HepG2 (cell line): ENCODE results near the gene PRKCE. TPM values are rescaled to one million over a fixed set of nuclear protein-coding genes. Genes with fewer than 3 reads are reported as not detected.

Experiments
- ATAC-seq: fragments of 200-7000 bp; cut with Tn5 transposase; 3 replicates; pipeline ENCODE4 v1.9.1; 2020; ENCODE audit warnings: mild to moderate bottlenecking, moderate library complexity
- BruUV-seq: library from RNA; stranded (reverse); fragments of 400-500 nt; replicated peaks from 2 replicates; lab custom pipeline; 2021; lab: Mats Ljungman, UMichigan
- CTCF ChIA-PET: fragments of 300-600 bp; formaldehyde crosslinking; extraction: SDS; loops from one replicate; lab custom pipeline; 2021; ENCODE audit warnings: low total read pairs, inconsistent platforms, low intra/inter-chr PET ratio; lab: Yijun Ruan, JAX
- POLR2A ChIA-PET: fragments of 350-600 bp; sonication (Branson Sonifier 250); formaldehyde crosslinking; loops from one replicate; lab custom pipeline; 2020; ENCODE audit warnings: antibody characterized with exemption, inconsistent platforms; lab: Yijun Ruan, JAX
- DNase-seq: peaks from one replicate; pipeline ENCODE4 v3.0.0-alpha.2; 2015; ENCODE audit warnings: low spot score
- FAIRE-seq: peaks from 3 replicates; lab custom pipeline; 2011; peaks lifted over from hg19 to GRCh38; lab: Jason Lieb, UNC
- H2AFZ ChIP-seq: one replicate; pipeline ENCODE4 v1.6.1; 2011; ENCODE audit warnings: low read length, inconsistent platforms
- H3K27ac ChIP-seq: fragments of 300-600 bp; 3 replicates; pipeline ENCODE4 v1.8.0; 2011; ENCODE audit warnings: mixed run types, mild to moderate bottlenecking, mixed read lengths, low read length, inconsistent platforms; ENCODE audit not compliant: insufficient read depth; ENCODE audit errors: extremely low read length
- H3K27me3 ChIP-seq, 2 experiments: fragments of 200-600 bp in 1 of 2; 2 replicates in 1 of 2; 3 replicates in 1 of 2; pipeline versions ENCODE4 v1.6.0 to v1.8.0; 2011; ENCODE audit warnings: low read length in 2 of 2, mild to moderate bottlenecking in 2 of 2, moderate library complexity in 2 of 2, inconsistent platforms in 1 of 2; ENCODE audit not compliant: insufficient read depth in 2 of 2, control insufficient read depth in 1 of 2
- H3K36me3 ChIP-seq, 2 experiments: fragments of 200-600 bp in 1 of 2; replicated peaks in 1 of 2; 2 replicates in 1 of 2; 3 replicates in 1 of 2; pipeline versions ENCODE4 v1.5.1 to v1.8.0; 2011; ENCODE audit warnings: low read length in 2 of 2, inconsistent platforms in 1 of 2; ENCODE audit not compliant: insufficient read depth in 2 of 2, control insufficient read depth in 1 of 2
- H3K4me1 ChIP-seq: 2 replicates; pipeline ENCODE4 v1.5.1; 2012; ENCODE audit warnings: low read length, inconsistent platforms; ENCODE audit not compliant: insufficient read depth
- H3K4me2 ChIP-seq: 2 replicates; pipeline ENCODE4 v1.6.0; 2011; ENCODE audit warnings: low read depth, low read length, inconsistent platforms
- H3K4me3 ChIP-seq, 3 experiments: fragments of 200-600 bp in 1 of 3; sonication (generic), shearing (Covaris generic) in 1 of 3; replicated peaks in 1 of 3; 2 replicates each; pipeline ENCODE4 v1.5.1; 2011 to 2016; ENCODE audit warnings: low read length in 3 of 3, inconsistent platforms in 2 of 3, low read depth in 2 of 3, mild to moderate bottlenecking in 2 of 3, control low read depth in 1 of 3, mixed read lengths in 1 of 3; ENCODE audit not compliant: insufficient read depth in 1 of 3
- H3K79me2 ChIP-seq: one replicate; pipeline ENCODE4 v1.6.1; 2011; ENCODE audit warnings: low read length, inconsistent platforms; ENCODE audit not compliant: insufficient read depth
- H3K9ac ChIP-seq: 2 replicates; pipeline ENCODE4 v1.6.0; 2011; ENCODE audit warnings: mild to moderate bottlenecking, low read depth, low read length, inconsistent platforms; ENCODE audit not compliant: insufficient read depth
- H3K9me3 ChIP-seq: 2 replicates; pipeline ENCODE4 v1.5.1; 2012; ENCODE audit warnings: mild to moderate bottlenecking, low read length
- H4K20me1 ChIP-seq: 2 replicates; pipeline ENCODE4 v1.6.0; 2011; ENCODE audit warnings: inconsistent platforms, mild to moderate bottlenecking, low read length, moderate library complexity; ENCODE audit not compliant: insufficient read depth
- CENPT ChIP-seq: sonication (generic); formaldehyde crosslinking; IDR thresholded peaks from 2 replicates; pipeline ENCODE4 v1.8.0; 2022; ENCODE audit warnings: low read depth, mild to moderate bottlenecking, moderate library complexity, missing genetic modification reagents
- HNRNPK ChIP-seq: fragments of 200-400 bp; formaldehyde crosslinking; IDR thresholded peaks from 2 replicates; pipeline ENCODE4 v1.6.1; 2018; ENCODE audit warnings: low read length, low read depth, moderate library complexity, mild to moderate bottlenecking; ENCODE audit not compliant: poor library complexity, severe bottlenecking
- RFX5 ChIP-seq: IDR thresholded peaks from 2 replicates; pipeline ENCODE4 v1.6.1; 2011; ENCODE audit warnings: low read depth, low read length, improper control_type of control experiment
- SNAI1 ChIP-seq: sonication (generic); formaldehyde crosslinking; IDR thresholded peaks from 2 replicates; pipeline ENCODE4 v1.5.0; 2020; ENCODE audit warnings: mild to moderate bottlenecking, missing genetic modification reagents, borderline replicate concordance
- TAF15 ChIP-seq: fragments of 200-400 bp; formaldehyde crosslinking; IDR thresholded peaks from one replicate; pipeline ENCODE4 v1.6.1; 2018; ENCODE audit warnings: mild to moderate bottlenecking, low read depth, low read length; ENCODE audit not compliant: poor library complexity, severe bottlenecking
- YEATS4 ChIP-seq: sonication (generic); formaldehyde crosslinking; IDR thresholded peaks from 2 replicates; pipeline ENCODE4 v1.4.0; 2020; ENCODE audit warnings: missing genetic modification reagents, borderline replicate concordance
- ZNF256 ChIP-seq: sonication (generic); formaldehyde crosslinking; conservative IDR thresholded peaks from 2 replicates; pipeline ENCODE4 v1.4.0; 2020; ENCODE audit warnings: missing genetic modification reagents
- ZNF441 ChIP-seq: sonication (generic); formaldehyde crosslinking; IDR thresholded peaks from 2 replicates; pipeline ENCODE4 v1.7.0; 2021; ENCODE audit warnings: missing genetic modification reagents, borderline replicate concordance
- WGBS: methylation state at CpG from one replicate; pipeline ENCODE4 v1.1.6; 2017; ENCODE audit warnings: low lambda C conversion rate; 5-methylcytosine and 5-hydroxymethylcytosine counted together
- in situ Hi-C: cut with HindIII; loops from 2 replicates; pipeline ENCODE4 v1.10.0; 2017; ENCODE audit warnings: low pct_unique_long_range_greater_than_20kb; ENCODE audit not compliant: extremely low pct_ligation_motif_present
- intact Hi-C: fragments of 100-400 bp; cut with micrococcal nuclease; formaldehyde crosslinking; loops from one replicate; pipeline ENCODE4 v1.10.0; 2022; ENCODE audit not compliant: unreplicated experiment
- polyA plus RNA-seq, 8 experiments: library from polyadenylated mRNA; depleted of rRNA in 3 of 8; stranded (reverse) in 7 of 8; unstranded in 1 of 8; fragments of >200 nt; fragmentation: Illumina TruSeq in 4 of 8; extraction: Trizol in 4 of 8; gene quantifications; 2 replicates each; pipeline versions ENCODE4 v1.2.1 to v1.2.3, GENCODE V29; 2011 to 2016; ENCODE audit warnings: low read depth in 4 of 8, missing spikeins in 1 of 8, mixed read lengths in 1 of 8; ENCODE audit not compliant: insufficient read depth in 1 of 8
- total RNA-seq, 5 experiments: library from RNA; depleted of rRNA; stranded (reverse); fragments of >200 nt; fragmentation: Illumina TruSeq; extraction: Trizol; gene quantifications; 2 replicates each; pipeline ENCODE4 v1.2.3, GENCODE V29; 2016; ENCODE audit warnings: low read depth in 1 of 5
- TF ChIP-seq, protein P1 (sequence below): sonication (generic); formaldehyde crosslinking; IDR thresholded peaks from 2 replicates; pipeline ENCODE4 v1.4.0; 2020; ENCODE audit warnings: missing genetic modification reagents
- TF ChIP-seq, protein P2 (sequence below): sonication (generic); formaldehyde crosslinking; IDR thresholded peaks from 2 replicates; pipeline ENCODE4 v1.8.1; 2023; ENCODE audit warnings: missing genetic modification reagents, mild to moderate bottlenecking, borderline replicate concordance
- TF ChIP-seq, protein P3 (sequence below): sonication (generic); formaldehyde crosslinking; IDR thresholded peaks from 2 replicates; pipeline ENCODE4 v1.5.1; 2020; ENCODE audit warnings: missing genetic modification reagents, mild to moderate bottlenecking, borderline replicate concordance

Gene PRKCE
- total and polyA plus RNA-seq, 2 of the 13 experiments (the other 11 are each of a cell fraction or from before 2014, with no cell fraction given) = 1.0 to 3.9 TPM

DNA sequence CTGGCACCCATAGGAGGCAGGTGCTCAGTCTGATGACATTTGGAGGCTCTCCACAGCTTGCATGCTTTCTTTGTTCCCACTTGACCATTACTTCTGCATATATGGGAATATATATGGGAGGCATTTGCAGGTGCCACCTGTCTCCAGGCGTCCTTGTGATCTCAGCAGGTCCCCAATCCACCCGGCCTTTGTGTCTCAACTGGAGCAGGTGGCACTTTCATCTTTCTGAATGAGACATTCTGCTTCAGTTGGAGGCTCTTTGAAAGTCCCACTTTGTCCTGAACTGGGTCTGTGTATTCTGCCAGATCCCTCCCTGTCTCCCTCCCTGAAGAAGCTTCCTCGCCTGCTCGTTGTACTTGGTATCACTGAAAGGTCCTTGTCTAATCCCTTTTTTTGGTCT lies 327.6 kb downstream of the PRKCE start:
- FAIRE-seq = no peak
- in situ Hi-C loops = no loop called here

More for the DNA sequence above, 327.6 kb downstream of the PRKCE start:
- DNase-seq (no peak), ATAC-seq (no peak)
- H3K4me1 ChIP-seq = no peaks in the 10 kb centered on the region
- no peak overlapping the region for H3K9ac ChIP-seq
- BruUV-seq = no TSS peak
- H3K4me2 ChIP-seq = no peak overlapping the region
- intact Hi-C loops = no loop called here
- no peaks in the 10 kb centered on the region for H3K27me3 ChIP-seq
- no peaks in the 10 kb centered on the region for H4K20me1 ChIP-seq
- H3K9me3 ChIP-seq = no peaks in the 10 kb centered on the region
- H2AFZ ChIP-seq = no peak overlapping the region
- H3K36me3 ChIP-seq = no peaks in the 10 kb centered on the region
- CTCF ChIA-PET = no interaction called here
- no peak overlapping the region for H3K27ac ChIP-seq
- WGBS = 83% methylated on average over 4 of the region's 4 CpGs
- POLR2A ChIA-PET = no interaction called here
- no peaks in the 10 kb centered on the region for H3K79me2 ChIP-seq
- TF ChIP-seq HNRNPK = no peak
- no peak for TF ChIP-seq CENPT (CRISPR knock-in tag)
- no peak for TF ChIP-seq ZNF441 (CRISPR knock-in tag)
- TF ChIP-seq YEATS4 (CRISPR knock-in tag) = no peak
- TF ChIP-seq, protein P1, sequence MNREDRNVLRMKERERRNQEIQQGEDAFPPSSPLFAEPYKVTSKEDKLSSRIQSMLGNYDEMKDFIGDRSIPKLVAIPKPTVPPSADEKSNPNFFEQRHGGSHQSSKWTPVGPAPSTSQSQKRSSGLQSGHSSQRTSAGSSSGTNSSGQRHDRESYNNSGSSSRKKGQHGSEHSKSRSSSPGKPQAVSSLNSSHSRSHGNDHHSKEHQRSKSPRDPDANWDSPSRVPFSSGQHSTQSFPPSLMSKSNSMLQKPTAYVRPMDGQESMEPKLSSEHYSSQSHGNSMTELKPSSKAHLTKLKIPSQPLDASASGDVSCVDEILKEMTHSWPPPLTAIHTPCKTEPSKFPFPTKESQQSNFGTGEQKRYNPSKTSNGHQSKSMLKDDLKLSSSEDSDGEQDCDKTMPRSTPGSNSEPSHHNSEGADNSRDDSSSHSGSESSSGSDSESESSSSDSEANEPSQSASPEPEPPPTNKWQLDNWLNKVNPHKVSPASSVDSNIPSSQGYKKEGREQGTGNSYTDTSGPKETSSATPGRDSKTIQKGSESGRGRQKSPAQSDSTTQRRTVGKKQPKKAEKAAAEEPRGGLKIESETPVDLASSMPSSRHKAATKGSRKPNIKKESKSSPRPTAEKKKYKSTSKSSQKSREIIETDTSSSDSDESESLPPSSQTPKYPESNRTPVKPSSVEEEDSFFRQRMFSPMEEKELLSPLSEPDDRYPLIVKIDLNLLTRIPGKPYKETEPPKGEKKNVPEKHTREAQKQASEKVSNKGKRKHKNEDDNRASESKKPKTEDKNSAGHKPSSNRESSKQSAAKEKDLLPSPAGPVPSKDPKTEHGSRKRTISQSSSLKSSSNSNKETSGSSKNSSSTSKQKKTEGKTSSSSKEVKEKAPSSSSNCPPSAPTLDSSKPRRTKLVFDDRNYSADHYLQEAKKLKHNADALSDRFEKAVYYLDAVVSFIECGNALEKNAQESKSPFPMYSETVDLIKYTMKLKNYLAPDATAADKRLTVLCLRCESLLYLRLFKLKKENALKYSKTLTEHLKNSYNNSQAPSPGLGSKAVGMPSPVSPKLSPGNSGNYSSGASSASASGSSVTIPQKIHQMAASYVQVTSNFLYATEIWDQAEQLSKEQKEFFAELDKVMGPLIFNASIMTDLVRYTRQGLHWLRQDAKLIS (CRISPR knock-in tag) = no peak
- TF ChIP-seq, protein P2, sequence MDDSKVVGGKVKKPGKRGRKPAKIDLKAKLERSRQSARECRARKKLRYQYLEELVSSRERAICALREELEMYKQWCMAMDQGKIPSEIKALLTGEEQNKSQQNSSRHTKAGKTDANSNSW (CRISPR knock-in tag) = no peak
- TF ChIP-seq, protein P3, sequence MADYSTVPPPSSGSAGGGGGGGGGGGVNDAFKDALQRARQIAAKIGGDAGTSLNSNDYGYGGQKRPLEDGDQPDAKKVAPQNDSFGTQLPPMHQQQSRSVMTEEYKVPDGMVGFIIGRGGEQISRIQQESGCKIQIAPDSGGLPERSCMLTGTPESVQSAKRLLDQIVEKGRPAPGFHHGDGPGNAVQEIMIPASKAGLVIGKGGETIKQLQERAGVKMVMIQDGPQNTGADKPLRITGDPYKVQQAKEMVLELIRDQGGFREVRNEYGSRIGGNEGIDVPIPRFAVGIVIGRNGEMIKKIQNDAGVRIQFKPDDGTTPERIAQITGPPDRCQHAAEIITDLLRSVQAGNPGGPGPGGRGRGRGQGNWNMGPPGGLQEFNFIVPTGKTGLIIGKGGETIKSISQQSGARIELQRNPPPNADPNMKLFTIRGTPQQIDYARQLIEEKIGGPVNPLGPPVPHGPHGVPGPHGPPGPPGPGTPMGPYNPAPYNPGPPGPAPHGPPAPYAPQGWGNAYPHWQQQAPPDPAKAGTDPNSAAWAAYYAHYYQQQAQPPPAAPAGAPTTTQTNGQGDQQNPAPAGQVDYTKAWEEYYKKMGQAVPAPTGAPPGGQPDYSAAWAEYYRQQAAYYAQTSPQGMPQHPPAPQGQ (CRISPR knock-in tag) = no peak
- no peak for TF ChIP-seq RFX5
- TF ChIP-seq ZNF256 (CRISPR knock-in tag) = no peak
- no peak for TF ChIP-seq TAF15
- TF ChIP-seq SNAI1 (CRISPR knock-in tag) = no peak
- no peak overlapping the region for H3K4me3 ChIP-seq
